HL-60 (cell line): ENCODE data around the gene ADH4.

ENCODE experiments used
- DNase-seq, 2 experiments: peaks; one replicate each; pipeline ENCODE4 v3.0.0-alpha.2; 2010 to 2020; ENCODE audit warnings: low read depth in 1 of 2, low spot score in 1 of 2
- H3K27ac ChIP-seq: fragments of 250-450 bp; sonication (Bioruptor Pico); replicated peaks from 2 replicates; pipeline ENCODE4 v1.5.1; 2020; ENCODE audit warnings: mild to moderate bottlenecking, moderate library complexity
- H3K27me3 ChIP-seq: fragments of 250-450 bp; sonication (Bioruptor Pico); 2 replicates; pipeline ENCODE4 v1.5.1; 2021; ENCODE audit warnings: mild to moderate bottlenecking, moderate library complexity; ENCODE audit not compliant: insufficient read depth, poor library complexity, severe bottlenecking
- H3K4me3 ChIP-seq: replicated peaks from 2 replicates; pipeline ENCODE4 v1.5.1; 2011; ENCODE audit warnings: mild to moderate bottlenecking, control low read depth, low read length; ENCODE audit not compliant: insufficient read depth
- GABPA ChIP-seq: IDR thresholded peaks from 2 replicates; pipeline ENCODE4 v1.6.1; 2012; ENCODE audit warnings: low read depth
- POLR2AphosphoS5 ChIP-seq: IDR thresholded peaks from 2 replicates; pipeline ENCODE4 v1.6.1; 2012; ENCODE audit warnings: low read depth
- SPI1 ChIP-seq: IDR thresholded peaks from 2 replicates; pipeline ENCODE4 v1.6.1; 2012; ENCODE audit warnings: low read depth, mild to moderate bottlenecking, borderline replicate concordance
- TF ChIP-seq, protein P1 (sequence below): IDR thresholded peaks from one replicate; pipeline ENCODE4 v1.5.1; 2011; ENCODE audit warnings: low read length, control low read depth, inconsistent platforms; ENCODE audit not compliant: insufficient read depth
- TF ChIP-seq, protein P2 (sequence below): IDR thresholded peaks from 2 replicates; pipeline ENCODE4 v1.6.1; 2012; ENCODE audit warnings: low read depth; ENCODE audit not compliant: insufficient replicate concordance

Gene ADH4

DNA sequence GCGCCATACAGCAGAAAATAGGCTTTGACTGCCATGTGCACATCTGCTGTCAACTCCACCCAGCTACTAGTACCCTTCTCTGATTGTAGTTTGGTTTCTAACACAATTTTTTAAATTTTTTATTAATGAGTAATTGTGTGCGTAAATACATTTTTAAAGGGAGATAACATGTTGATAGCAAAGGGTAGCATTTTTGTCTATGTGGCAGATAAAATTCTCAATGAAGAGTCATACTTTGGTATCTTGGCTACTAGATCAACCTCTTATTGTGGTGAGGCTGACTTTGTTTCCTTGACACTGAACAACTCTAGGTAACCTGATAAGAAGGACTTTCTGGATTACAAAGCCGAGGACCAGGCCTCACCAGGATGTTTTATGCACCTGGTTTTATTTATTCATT is 9.5 kb downstream of the ADH4 start:
- H3K27ac ChIP-seq = no peak overlapping the region
- no peaks in the 10 kb centered on the region for H3K27me3 ChIP-seq
- DNase-seq = no peak
- TF ChIP-seq, protein P1, sequence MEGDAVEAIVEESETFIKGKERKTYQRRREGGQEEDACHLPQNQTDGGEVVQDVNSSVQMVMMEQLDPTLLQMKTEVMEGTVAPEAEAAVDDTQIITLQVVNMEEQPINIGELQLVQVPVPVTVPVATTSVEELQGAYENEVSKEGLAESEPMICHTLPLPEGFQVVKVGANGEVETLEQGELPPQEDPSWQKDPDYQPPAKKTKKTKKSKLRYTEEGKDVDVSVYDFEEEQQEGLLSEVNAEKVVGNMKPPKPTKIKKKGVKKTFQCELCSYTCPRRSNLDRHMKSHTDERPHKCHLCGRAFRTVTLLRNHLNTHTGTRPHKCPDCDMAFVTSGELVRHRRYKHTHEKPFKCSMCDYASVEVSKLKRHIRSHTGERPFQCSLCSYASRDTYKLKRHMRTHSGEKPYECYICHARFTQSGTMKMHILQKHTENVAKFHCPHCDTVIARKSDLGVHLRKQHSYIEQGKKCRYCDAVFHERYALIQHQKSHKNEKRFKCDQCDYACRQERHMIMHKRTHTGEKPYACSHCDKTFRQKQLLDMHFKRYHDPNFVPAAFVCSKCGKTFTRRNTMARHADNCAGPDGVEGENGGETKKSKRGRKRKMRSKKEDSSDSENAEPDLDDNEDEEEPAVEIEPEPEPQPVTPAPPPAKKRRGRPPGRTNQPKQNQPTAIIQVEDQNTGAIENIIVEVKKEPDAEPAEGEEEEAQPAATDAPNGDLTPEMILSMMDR = no peak
- no peak for TF ChIP-seq POLR2AphosphoS5
- no peak for TF ChIP-seq SPI1
- no peak overlapping the region for H3K4me3 ChIP-seq

GRCh38 chr4:99131378-99131777 is 12.7 kb downstream of the ADH4 start:
- Histone ChIP-seq H3K4me3 (no peak overlapping the region), H3K27me3 (no peaks in the 10 kb centered on the region), H3K27ac (no peak overlapping the region)
- TF ChIP-seq, protein P2, sequence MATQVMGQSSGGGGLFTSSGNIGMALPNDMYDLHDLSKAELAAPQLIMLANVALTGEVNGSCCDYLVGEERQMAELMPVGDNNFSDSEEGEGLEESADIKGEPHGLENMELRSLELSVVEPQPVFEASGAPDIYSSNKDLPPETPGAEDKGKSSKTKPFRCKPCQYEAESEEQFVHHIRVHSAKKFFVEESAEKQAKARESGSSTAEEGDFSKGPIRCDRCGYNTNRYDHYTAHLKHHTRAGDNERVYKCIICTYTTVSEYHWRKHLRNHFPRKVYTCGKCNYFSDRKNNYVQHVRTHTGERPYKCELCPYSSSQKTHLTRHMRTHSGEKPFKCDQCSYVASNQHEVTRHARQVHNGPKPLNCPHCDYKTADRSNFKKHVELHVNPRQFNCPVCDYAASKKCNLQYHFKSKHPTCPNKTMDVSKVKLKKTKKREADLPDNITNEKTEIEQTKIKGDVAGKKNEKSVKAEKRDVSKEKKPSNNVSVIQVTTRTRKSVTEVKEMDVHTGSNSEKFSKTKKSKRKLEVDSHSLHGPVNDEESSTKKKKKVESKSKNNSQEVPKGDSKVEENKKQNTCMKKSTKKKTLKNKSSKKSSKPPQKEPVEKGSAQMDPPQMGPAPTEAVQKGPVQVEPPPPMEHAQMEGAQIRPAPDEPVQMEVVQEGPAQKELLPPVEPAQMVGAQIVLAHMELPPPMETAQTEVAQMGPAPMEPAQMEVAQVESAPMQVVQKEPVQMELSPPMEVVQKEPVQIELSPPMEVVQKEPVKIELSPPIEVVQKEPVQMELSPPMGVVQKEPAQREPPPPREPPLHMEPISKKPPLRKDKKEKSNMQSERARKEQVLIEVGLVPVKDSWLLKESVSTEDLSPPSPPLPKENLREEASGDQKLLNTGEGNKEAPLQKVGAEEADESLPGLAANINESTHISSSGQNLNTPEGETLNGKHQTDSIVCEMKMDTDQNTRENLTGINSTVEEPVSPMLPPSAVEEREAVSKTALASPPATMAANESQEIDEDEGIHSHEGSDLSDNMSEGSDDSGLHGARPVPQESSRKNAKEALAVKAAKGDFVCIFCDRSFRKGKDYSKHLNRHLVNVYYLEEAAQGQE = no peak
- TF ChIP-seq GABPA (no peak), POLR2AphosphoS5 (no peak), SPI1 (no peak)
- TF ChIP-seq, protein P1 = no peak
- no peak for DNase-seq

- no peaks in the 10 kb centered on the region for H3K27me3 ChIP-seq
- no peak overlapping the region for H3K4me3 ChIP-seq
- H3K27ac ChIP-seq = no peak overlapping the region
- TF ChIP-seq POLR2AphosphoS5 (no peak), GABPA (no peak), SPI1 (no peak)
- TF ChIP-seq, protein P2 = no peak
- TF ChIP-seq, protein P1 = no peak
- no peak for DNase-seq
These were observed 17.7 kb downstream of the ADH4 start for GRCh38 chr4:99126376-99126775.

DNA sequence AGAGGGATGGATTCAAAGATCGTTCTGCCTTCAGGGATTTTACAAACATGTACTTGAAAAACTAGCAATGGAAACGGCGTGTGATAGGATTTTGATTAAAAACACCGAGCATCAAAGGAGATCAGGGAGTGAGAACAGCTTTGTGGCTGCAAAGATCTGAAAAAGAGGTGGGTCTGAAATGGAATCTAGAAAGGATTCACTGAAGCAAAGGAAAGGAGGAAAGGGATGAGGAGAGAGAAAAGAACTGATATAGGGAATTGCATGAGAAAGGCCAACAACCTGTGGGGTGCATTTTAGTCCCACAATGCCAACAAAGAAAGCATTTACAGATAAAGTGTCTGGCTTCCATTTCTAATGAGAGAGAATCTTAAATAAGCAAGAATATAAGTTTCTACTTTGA is 23.1 kb downstream of the ADH4 start:
- TF ChIP-seq GABPA (no peak), POLR2AphosphoS5 (no peak), SPI1 (no peak)
- TF ChIP-seq, protein P1 = no peak
- TF ChIP-seq, protein P2 = no peak
- no peak overlapping the region for H3K27ac ChIP-seq
- no peak for DNase-seq

More for the DNA sequence above, 23.1 kb downstream of the ADH4 start:
- no peaks in the 10 kb centered on the region for H3K27me3 ChIP-seq
- no peak overlapping the region for H3K4me3 ChIP-seq
